HG02973 (cell line): ENCODE data around the gene CCDC88C.
"Not testable (repeated sequence)": the region's sequence is repeated elsewhere in the genome, so short reads cannot be mapped to it uniquely, and the experiment has no call there.

Source experiments
- ATAC-seq: cut with Tn5 transposase; IDR thresholded peaks from one replicate; pipeline ENCODE4 v1.9.1; 2021; ENCODE audit warnings: moderate library complexity; ENCODE audit not compliant: unreplicated experiment

Gene CCDC88C, protein sequence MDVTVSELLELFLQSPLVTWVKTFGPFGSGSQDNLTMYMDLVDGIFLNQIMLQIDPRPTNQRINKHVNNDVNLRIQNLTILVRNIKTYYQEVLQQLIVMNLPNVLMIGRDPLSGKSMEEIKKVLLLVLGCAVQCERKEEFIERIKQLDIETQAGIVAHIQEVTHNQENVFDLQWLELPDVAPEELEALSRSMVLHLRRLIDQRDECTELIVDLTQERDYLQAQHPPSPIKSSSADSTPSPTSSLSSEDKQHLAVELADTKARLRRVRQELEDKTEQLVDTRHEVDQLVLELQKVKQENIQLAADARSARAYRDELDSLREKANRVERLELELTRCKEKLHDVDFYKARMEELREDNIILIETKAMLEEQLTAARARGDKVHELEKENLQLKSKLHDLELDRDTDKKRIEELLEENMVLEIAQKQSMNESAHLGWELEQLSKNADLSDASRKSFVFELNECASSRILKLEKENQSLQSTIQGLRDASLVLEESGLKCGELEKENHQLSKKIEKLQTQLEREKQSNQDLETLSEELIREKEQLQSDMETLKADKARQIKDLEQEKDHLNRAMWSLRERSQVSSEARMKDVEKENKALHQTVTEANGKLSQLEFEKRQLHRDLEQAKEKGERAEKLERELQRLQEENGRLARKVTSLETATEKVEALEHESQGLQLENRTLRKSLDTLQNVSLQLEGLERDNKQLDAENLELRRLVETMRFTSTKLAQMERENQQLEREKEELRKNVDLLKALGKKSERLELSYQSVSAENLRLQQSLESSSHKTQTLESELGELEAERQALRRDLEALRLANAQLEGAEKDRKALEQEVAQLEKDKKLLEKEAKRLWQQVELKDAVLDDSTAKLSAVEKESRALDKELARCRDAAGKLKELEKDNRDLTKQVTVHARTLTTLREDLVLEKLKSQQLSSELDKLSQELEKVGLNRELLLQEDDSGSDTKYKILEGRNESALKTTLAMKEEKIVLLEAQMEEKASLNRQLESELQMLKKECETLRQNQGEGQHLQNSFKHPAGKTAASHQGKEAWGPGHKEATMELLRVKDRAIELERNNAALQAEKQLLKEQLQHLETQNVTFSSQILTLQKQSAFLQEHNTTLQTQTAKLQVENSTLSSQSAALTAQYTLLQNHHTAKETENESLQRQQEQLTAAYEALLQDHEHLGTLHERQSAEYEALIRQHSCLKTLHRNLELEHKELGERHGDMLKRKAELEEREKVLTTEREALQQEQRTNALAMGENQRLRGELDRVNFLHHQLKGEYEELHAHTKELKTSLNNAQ (N-terminal part only)

DNA sequence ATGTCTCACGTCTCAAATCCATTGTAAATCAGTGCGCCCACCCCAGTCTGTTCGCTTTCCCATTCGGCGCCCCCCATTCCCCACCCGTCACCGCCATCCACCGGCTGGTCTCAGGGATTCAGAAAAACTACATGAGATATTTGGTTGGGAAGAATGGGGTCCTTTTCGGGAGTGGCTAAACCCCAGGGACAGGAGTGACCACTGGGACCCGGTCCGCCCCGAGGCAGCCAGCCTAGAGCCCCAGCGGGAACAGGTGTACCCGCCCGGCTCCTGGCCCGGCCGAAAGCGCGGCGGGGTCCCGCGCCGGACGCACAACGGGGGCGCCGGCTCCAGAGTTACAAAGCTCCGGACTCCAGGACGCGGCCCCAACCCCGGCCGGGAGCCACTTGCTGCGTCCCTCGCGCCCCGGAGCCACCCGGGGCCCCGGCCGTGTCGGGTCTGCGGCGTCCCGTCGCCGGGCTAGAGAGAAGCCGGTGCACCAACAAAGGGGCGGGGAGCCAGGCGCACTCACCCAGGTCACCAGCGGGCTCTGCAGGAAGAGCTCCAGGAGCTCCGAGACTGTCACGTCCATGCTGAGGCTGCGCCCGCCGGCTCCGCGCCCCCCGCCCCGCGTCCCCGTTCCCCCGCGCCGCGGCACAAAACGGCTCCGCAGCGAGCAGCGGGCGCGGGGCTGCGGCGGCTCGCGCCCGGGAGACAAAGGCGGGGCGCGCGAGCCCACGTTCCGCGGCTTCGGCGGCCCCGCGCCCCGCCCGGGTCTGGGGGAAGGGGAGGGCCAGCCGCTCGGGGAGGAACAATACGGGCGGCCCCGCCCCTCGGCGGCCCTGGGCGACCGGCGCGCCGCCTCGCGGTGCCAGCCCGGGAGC, at the start of gene CCDC88C:
CCDC88C (minus strand) TSS at position 701 of the 863 bp plus-strand sequence; CDS start at position 571, 130 bp downstream.
- ATAC-seq, result peak; percentile 49

DNA sequence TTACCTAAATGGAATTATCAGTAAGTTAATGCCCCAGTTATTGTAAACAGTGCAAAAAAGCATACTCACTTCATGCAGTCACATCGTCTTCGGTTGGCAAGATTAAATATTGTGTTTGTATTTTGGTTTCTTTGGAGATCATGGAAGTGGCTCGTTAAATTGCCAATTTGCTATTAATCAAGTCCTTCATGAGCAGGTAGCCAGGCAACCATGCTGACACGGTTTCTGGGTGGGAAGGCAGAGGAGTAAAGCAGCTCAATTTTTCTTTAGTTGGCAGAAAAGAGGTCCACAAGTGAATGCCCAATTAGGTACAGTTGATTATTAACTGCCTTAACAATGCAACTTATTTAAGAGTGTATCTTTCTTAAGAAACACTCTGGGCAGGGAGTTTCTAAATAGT, 48.6 kb upstream of the CCDC88C start:
- no peak for ATAC-seq

DNA sequence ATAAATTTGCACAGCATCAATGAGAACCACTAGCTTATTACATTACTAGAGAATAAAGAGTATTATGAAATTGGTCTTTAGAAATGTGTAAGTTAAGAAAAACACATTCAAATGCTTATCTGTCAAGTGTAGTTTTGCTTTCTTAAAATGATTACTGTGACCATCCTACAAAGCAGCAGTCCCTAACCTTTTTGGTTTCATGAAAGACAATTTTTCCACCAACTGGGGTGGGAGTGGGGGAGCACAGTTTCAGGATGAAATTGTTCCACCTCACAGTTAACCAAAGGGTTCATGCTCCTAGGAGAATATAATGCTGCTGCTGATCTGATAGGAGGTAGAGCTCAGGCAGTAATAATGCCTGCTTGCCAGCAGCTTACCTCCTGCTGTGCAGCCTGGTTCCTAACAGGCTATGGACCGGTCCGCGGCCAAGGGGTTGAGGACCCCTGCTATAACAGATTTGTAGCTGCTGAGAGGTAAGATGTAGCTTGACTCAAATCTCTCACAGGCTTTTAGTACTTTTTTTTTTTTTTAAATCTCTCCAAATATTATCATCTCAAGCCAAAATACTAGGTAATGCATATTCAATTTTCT, 47.1 kb upstream of the CCDC88C start:
- no peak for ATAC-seq

DNA sequence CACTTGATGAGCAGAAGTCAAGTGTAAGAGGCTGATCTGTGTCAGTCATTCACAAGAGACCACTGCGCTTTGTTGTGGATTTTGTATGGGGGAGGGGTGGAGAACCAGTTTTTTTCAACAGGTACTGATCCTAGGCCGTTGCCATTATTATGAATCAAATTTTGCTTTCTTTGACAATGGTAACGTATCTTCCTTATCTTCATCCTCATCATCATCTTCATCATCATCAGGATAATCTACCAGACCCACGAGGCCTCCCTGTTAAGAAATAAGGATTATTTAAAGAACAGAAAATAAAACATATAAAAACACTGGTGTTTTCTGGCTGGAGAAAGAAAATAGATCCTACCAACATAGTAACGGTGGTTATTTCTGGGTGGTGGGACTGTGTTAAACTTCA, 41.0 kb upstream of the CCDC88C start:
- ATAC-seq, result no peak

DNA sequence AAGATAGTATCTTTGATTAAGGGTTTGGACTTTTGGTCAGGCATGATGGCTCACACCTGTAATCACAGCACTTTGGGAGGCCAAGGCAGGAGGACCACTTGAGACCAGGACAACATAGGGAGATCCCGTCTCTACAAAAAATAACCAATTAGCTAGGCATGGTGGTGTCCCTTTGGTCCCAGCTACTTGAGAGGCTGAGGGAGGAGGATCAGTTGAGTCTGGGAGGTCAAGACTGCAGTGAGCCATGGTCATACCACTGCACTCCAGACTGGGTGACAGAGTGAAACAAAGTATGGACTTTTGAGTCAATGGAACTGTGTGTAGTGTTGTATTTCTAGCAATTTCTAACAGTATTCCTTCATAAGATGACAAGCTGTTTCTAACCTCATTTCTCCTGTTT, 38.7 kb upstream of the CCDC88C start:
- no peak for ATAC-seq

DNA sequence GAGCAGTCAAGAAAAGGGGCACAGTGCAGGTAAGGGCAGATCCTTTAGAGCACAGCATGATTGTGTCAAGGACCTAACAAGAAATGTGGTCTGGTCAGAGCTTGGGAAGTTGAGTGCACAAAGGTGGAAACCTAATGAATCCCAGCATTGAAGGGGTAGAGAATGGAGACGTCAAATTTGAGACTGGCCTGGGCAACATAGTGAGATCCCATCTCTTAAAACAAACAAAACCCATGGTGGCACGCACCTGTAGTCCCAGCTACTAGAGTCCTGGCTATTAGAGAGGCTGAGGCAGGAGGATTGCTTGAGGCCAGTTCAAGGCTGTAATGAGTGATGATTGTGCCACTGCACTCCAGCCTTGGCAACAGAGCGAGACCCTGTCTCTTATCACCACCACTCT, 37.0 kb upstream of the CCDC88C start:
- no peak for ATAC-seq

DNA sequence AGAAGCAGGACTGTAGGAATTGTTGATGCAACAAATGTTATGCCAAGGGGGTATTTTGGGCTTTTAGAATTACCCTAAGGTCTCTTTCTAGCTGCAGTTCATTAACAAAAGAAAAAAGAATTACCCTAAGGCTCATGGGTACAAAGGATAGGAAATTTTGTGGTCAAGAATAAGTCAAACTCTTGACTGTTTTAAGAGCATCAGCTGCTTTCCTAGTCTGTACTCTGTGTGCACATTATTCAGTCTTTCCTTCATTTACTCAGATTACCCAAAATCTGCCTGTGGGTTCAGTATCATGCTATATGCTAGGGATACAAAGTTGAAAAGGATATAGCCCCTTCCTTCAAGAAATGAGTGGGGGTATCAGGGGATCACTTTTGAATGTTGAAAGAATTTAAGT, 36.5 kb upstream of the CCDC88C start:
- no peak for ATAC-seq

DNA sequence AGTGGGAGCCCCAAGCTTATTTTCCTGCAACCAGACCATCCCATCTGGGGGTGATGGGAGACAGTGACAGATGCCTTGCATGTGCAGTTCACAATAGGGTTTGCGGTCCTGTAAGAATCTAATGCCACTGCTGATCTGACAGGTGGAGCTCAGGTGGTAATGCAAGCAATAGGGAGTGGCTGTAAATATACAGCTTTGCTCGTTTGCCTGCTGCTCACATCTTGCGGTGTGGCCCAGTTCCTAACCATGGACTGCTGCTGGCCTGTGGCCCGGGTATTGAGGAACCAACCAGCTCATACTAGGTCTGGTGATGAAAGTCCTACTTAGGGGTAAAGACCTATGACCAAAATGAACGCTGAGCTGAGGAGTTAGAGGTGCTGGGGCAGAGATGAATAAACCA, 36.1 kb upstream of the CCDC88C start:
- ATAC-seq, result no peak

DNA sequence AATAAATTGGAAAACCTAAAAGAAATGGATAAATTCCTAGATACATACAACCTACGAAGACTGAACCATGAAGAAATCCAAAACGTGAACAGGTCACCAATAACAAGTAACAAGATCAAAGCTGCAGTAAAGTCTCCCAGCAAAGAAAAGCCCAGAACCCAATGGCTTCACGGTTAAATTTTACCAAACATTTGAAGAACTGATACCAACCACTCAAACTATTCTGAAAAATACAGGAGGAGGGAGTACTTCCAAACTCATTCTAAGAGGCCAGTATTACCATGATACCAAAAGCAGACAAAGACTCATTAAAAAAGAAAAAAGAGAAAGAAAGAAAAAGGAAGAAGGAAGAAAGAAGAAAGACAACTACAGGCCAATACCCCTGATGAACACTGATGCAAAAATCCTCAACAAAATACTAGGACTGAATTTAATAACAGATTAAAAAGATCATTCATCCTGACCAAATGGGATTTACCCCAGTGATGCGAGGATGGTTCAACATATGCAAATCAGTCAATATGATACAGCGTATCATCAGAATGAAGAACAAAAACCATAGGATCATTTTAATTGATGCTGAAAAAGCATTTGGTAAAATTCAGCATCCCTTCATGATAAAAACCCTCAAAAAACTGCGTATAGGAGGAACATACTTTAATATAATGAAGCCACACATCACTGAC, 26.9 kb upstream of the CCDC88C start:
- ATAC-seq, result no peak

DNA sequence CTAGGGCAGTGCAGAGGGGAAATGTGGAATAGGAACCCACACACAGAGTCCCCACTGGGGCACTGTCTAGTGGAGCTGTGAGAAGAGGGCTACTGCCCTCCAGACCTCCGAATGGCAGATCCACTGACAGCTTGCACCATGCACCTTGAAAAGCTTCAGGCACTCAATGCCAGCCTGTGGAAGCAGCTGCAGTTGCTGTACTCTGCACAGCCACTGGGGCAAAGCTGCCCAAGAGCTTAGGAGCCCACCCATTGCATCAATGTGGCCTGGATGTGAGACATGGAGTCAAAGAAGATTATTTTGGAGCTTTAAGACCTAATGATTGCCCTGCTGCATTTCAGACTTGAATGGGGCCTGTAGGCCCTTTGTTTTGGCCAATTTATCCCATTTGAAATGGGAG, 21.7 kb upstream of the CCDC88C start:
- ATAC-seq, result no peak

DNA sequence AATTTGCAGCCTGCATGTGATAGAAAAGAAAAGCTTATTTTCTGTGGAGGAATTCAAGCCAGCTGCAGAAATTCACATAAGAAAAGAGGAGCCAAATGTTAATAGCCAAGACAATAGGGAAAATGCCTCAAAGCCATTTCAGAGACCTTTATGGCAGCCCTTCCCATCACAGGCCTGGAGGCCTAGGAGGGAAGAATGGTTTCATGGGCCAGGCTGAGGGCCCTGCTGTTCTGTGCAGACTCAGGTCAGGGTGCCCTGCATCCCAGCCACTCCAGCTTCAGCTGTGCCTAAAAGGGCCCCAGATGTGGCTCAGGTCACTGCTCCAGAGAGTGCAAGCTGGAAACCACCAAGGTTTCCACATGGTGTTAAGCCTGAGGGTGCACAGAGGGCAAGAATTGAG, 21.2 kb upstream of the CCDC88C start:
- ATAC-seq, result no peak

DNA sequence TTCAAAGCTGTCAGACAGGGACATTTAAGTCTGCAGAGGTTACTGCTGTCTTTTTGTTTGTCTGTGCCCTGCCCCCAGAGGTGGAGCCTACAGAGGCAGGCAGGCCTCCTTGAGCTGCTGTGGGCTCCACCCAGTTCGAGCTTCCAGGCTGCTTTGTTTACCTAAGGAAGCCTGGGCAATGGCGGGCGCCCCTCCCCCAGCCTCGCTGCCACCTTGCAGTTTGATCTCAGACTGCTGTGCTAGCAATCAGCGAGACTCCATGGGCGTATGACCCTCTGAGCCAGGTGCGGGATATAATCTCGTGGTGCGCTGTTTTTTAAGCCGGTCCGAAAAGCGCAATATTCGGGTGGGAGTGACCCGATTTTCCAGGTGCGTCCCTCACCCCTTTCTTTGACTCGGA, 18.6 kb upstream of the CCDC88C start:
- ATAC-seq, result not testable (repeated sequence)

DNA sequence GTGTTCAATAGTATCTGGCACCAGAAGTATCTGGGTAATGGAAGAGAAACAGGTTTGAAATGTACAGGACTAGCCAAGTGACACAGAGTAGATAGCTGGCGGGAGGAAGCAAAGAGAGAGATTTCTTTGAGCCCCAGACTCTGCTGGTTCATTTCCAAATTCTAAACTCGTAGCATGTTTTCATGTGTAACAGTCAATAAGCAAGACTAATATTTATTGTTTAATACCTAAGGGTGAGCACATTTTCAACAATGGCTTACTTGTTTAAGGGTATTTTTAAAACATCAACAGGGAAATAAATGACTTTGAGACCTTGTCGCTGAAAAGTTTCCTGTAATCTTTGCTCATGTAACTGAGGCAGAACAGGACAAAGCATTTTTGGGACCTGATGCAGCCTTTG, 11.8 kb upstream of the CCDC88C start:
- no peak for ATAC-seq

DNA sequence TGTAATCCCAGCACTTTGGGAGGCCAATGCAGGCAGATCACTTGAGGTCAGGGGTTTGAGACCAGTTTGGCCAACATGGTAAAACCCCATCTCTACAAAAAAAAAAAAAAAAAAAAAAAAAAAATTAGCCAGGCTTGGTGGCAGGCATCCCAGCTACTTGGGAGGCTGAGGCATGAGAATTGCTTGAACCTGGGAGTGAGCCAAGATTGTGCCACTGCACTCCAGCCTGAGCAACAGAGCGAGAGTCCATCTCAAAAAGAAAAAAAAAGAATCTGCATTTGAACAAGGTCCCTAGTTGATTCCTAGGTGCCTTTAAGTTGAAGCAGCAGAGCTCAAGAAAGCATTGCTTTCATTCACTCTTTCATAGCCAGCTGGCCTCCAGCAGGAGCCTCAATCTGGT, 11.3 kb upstream of the CCDC88C start:
- not testable (repeated sequence) for ATAC-seq

DNA sequence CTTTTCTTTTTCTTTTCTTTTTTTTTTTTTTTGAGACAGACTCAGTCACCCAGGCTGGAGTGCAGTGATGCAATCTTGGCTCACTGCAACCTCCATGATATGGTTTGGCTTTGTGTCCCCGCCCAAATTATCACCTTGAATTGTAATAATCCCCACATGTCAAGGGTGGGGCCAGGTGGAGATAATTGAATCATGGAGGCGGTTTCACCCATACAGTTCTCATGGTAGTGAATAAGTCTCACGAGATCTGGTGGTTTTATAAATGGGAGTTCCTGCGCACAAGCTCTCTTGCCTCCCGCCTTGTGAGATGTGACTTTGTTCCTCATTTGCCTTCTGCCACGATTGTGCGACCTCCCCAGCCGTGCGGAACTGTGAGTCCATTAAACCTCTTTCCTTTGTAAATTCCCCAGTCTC, 7.9 kb upstream of the CCDC88C start:
- not testable (repeated sequence) for ATAC-seq

DNA sequence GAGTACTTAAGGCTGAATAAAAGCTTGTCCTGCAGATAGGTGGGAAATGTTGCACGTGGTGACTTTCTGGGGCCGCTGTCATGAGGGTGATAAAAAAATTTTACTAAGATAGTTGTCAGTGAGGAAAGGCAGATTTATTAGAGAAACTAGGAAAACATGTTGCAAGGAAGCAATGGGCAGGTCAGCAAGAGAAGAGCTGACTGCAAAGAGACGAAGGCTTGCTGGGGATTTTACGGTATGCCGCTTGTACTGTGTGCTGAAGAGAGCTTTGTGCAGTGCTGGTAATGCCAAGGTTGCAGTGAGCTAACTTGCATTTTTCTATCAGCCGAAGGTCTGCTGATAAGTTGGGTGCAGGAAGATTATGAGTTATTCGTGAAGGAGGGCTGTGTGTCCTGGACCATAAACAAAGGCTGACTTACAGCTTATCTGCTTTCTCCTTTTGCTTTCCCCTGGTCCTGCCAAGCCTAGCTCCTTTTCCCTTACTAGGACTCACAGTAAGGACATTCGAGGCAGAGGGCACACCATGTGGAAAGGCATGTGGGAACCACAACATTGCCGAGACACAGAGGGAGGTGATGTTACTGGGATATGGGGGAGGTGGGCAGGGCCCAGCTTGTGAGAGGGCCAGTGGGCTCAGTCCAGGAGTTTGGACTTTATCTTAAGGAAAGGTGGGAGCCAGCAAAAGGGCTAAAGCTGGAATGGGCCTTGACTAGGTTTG, 7.4 kb upstream of the CCDC88C start:
- no peak for ATAC-seq

DNA sequence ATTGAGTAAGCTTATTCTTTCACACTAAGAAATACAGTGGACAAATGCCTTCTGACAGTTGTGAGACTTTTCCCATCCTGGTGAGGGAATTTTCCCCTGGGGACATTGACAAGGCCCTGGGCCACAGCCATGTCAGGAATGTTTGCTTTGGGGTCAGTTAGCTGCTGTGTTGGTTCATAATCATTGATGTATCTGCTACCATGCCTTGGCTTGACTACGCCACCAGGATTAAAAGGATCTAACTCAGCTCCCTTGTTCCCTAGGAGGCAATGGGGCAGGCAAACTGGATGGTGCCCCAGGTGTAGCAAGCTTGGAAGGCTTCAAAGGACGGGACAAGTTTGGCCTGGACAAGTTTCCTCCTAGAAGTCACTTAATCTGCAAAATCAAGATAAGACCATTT, 3.1 kb upstream of the CCDC88C start:
- no peak for ATAC-seq

DNA sequence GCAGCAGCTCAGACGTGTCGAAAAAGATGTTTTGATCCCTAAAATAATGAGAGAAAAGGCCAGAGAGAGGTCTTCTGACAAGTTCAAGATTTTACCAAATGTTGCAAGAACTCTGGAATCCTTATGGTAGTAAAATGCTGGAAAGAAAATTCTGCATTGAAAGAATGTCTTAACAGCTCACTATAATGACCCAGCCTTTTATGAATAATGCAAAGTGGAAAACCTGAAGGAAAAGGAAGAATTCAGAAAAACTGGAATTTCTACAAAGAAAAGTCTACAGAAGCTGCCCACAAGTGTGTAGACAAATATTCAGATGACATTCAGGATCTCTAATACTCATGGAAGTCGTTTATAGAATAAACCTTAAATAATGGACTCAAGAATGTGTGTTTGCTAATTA, 1.8 kb upstream of the CCDC88C start:
- no peak for ATAC-seq

DNA sequence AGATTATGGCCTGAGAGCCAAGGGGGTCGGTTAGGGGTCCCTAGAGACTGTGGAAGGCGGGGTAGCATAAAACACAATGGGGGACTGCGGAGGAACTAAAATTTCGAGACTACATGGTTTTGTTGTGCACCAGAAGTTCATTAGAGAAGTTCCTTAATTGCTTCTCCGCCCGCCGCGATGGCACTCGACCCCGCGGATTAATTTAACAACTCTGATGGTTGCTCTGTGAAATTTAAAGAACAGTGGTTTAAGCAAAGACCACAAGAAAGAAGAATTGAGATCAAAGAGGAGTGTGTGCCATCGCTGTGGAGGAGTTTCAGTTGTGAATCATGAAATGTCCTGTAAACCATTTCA, 1.4 kb upstream of the CCDC88C start:
- no peak for ATAC-seq
